Suprapubic skin (tissue), 4 donors: ENCODE results near the gene APOBR.
"Not testable (repeated sequence)": the region's sequence is repeated elsewhere in the genome, so short reads cannot be mapped to it uniquely, and the experiment has no call there.

Source experiments
- CTCF ChIP-seq, 2 donors: fragments of 200-600 bp in 1 of 2; fragments of 450-650 bp in 1 of 2; sonication (generic) in 1 of 2; IDR thresholded peaks; one replicate each; pipeline ENCODE4 v1.5.1; 2016 to 2019; ENCODE audit warnings: antibody characterized with exemption in 2 of 2, mild to moderate bottlenecking in 1 of 2, moderate library complexity in 1 of 2
- POLR2A ChIP-seq, 2 donors: fragments of 450-650 bp; IDR thresholded peaks; one replicate each; pipeline ENCODE4 v1.6.1; 2017; ENCODE audit warnings: antibody characterized with exemption in 2 of 2, mild to moderate bottlenecking in 2 of 2, moderate library complexity in 2 of 2
- POLR2AphosphoS5 ChIP-seq, 3 donors: sonication (generic); formaldehyde crosslinking; IDR thresholded peaks; one replicate each; pipeline ENCODE4 v1.6.1; 2017; ENCODE audit warnings: antibody characterized with exemption in 3 of 3

- not testable (repeated sequence) for TF ChIP-seq CTCF, POLR2AphosphoS5, POLR2A (IDR thresholded peaks at IDR 0.05)
Measured at GRCh38 chr16:28483361-28483760, 11.1 kb upstream of the APOBR start.
